SK-N-SH treated with all-trans-retinoic acid at 6 μM for 48 hours (cell line): Measurements from ENCODE around the gene CYP3A7.

Experiments used
- ATAC-seq: fragments of 200-7000 bp; cut with Tn5 transposase; 3 replicates; pipeline ENCODE4 v1.9.1; 2020; ENCODE audit warnings: mild to moderate bottlenecking, moderate library complexity
- ARNTL ChIP-seq: fragments of 450-650 bp; formaldehyde crosslinking; IDR thresholded peaks from 2 replicates; pipeline ENCODE4 v1.5.0; 2020; ENCODE audit warnings: low read depth, mild to moderate bottlenecking, moderate library complexity, borderline replicate concordance
- BACH2 ChIP-seq: fragments of 250-450 bp; sonication (Bioruptor Pico); IDR thresholded peaks from 2 replicates; pipeline ENCODE4 v1.9.0; 2021; ENCODE audit warnings: mild to moderate bottlenecking, borderline replicate concordance
- CSDC2 ChIP-seq: fragments of 250-450 bp; sonication (Bioruptor Pico); IDR thresholded peaks from 2 replicates; pipeline ENCODE4 v1.5.0; 2020; ENCODE audit warnings: mild to moderate bottlenecking, moderate library complexity
- ESRRG ChIP-seq: fragments of 250-450 bp; sonication (Bioruptor Pico); IDR thresholded peaks from 2 replicates; pipeline ENCODE4 v1.6.1; 2021; ENCODE audit warnings: mild to moderate bottlenecking
- GLIS3 ChIP-seq: fragments of 250-450 bp; sonication (Bioruptor Pico); IDR thresholded peaks from 2 replicates; pipeline ENCODE4 v1.5.0; 2020; ENCODE audit warnings: mild to moderate bottlenecking, moderate library complexity
- ISL1 ChIP-seq: fragments of 250-450 bp; sonication (Bioruptor Pico); IDR thresholded peaks from 2 replicates; pipeline ENCODE4 v2.1.2; 2022; ENCODE audit warnings: mild to moderate bottlenecking, moderate library complexity
- OSR1 ChIP-seq: fragments of 250-450 bp; sonication (Bioruptor Pico); IDR thresholded peaks from 2 replicates; pipeline ENCODE4 v1.8.0; 2022; ENCODE audit warnings: moderate library complexity, mild to moderate bottlenecking, inconsistent platforms
- SNAI2 ChIP-seq: fragments of 250-450 bp; sonication (Bioruptor Pico); IDR thresholded peaks from 2 replicates; pipeline ENCODE4 v1.5.0; 2020; ENCODE audit warnings: mild to moderate bottlenecking, moderate library complexity
- TCF4 ChIP-seq: fragments of 250-450 bp; sonication (Bioruptor Pico); IDR thresholded peaks from 2 replicates; pipeline ENCODE4 v1.8.0; 2021; ENCODE audit warnings: mild to moderate bottlenecking, moderate library complexity, borderline replicate concordance
- TOX ChIP-seq: fragments of 250-450 bp; sonication (Bioruptor Pico); IDR thresholded peaks from 2 replicates; pipeline ENCODE4 v1.8.0; 2021; ENCODE audit warnings: mild to moderate bottlenecking, moderate library complexity, borderline replicate concordance
- ZC3H10 ChIP-seq: fragments of 250-450 bp; sonication (Bioruptor Pico); IDR thresholded peaks from 2 replicates; pipeline ENCODE4 v1.5.1; 2021; ENCODE audit warnings: mild to moderate bottlenecking, moderate library complexity
- ZFP3 ChIP-seq: fragments of 250-450 bp; sonication (Bioruptor Pico); IDR thresholded peaks from 2 replicates; pipeline ENCODE4 v1.5.0; 2020; ENCODE audit warnings: mild to moderate bottlenecking, moderate library complexity
- ZNF565 ChIP-seq: fragments of 450-650 bp; formaldehyde crosslinking; conservative IDR thresholded peaks from 2 replicates; pipeline ENCODE4 v1.5.0; 2020; ENCODE audit warnings: low read depth, mild to moderate bottlenecking, moderate library complexity
- ZNF70 ChIP-seq: fragments of 450-650 bp; formaldehyde crosslinking; IDR thresholded peaks from 2 replicates; pipeline ENCODE4 v1.5.0; 2020; ENCODE audit warnings: mild to moderate bottlenecking, moderate library complexity
- ZNF8 ChIP-seq: fragments of 450-650 bp; formaldehyde crosslinking; IDR thresholded peaks from 2 replicates; pipeline ENCODE4 v1.5.0; 2020; ENCODE audit warnings: mild to moderate bottlenecking, moderate library complexity
- TF ChIP-seq, protein P1 (sequence below): fragments of 250-450 bp; sonication (Bioruptor Pico); IDR thresholded peaks from 2 replicates; pipeline ENCODE4 v1.8.0; 2020; ENCODE audit warnings: mild to moderate bottlenecking, moderate library complexity, borderline replicate concordance
- TF ChIP-seq, protein P2 (sequence below): fragments of 250-450 bp; sonication (Bioruptor Pico); IDR thresholded peaks from 2 replicates; pipeline ENCODE4 v1.8.0; 2021; ENCODE audit warnings: low read depth, mild to moderate bottlenecking, moderate library complexity, borderline replicate concordance
- TF ChIP-seq, protein P3 (sequence below): fragments of 250-450 bp; sonication (Bioruptor Pico); IDR thresholded peaks from 2 replicates; pipeline ENCODE4 v1.5.0; 2020; ENCODE audit warnings: mild to moderate bottlenecking, moderate library complexity

CYP3A7 gene

DNA sequence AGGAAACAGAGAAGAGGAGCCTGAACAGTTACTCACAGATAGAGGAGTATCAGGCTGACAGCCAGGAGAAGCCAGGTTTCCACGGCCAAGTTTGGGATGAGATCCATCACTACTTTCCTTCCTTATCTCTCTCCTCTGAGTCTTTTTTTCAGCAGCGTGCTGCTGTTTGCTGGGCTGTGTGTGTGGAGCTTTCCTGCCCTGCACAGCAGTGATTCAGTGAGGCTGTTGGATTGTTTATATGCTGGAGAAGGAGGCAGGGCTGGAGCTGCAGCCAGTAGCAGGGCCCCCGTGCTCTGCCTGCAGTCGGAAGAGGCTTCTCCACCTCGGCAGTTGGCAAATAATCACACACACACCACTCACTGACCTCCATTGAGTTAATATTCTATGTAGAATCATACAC, at the start of gene CYP3A7:
TSS of gene CYP3A7 (minus strand) at position 210 of the 400 bp plus-strand sequence. CDS start at position 107, 103 bp downstream.
- ATAC-seq = no peak
- TF ChIP-seq, protein P1, sequence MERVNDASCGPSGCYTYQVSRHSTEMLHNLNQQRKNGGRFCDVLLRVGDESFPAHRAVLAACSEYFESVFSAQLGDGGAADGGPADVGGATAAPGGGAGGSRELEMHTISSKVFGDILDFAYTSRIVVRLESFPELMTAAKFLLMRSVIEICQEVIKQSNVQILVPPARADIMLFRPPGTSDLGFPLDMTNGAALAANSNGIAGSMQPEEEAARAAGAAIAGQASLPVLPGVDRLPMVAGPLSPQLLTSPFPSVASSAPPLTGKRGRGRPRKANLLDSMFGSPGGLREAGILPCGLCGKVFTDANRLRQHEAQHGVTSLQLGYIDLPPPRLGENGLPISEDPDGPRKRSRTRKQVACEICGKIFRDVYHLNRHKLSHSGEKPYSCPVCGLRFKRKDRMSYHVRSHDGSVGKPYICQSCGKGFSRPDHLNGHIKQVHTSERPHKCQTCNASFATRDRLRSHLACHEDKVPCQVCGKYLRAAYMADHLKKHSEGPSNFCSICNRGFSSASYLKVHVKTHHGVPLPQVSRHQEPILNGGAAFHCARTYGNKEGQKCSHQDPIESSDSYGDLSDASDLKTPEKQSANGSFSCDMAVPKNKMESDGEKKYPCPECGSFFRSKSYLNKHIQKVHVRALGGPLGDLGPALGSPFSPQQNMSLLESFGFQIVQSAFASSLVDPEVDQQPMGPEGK (CRISPR knock-in tag) = no peak
- TF ChIP-seq TOX (CRISPR knock-in tag) = no peak
- no peak for TF ChIP-seq ZFP3 (CRISPR knock-in tag)
- TF ChIP-seq ISL1 (CRISPR knock-in tag) = no peak
- TF ChIP-seq ZNF8 = no peak
- no peak for TF ChIP-seq ZNF70 (CRISPR knock-in tag)
- no peak for TF ChIP-seq ZC3H10 (CRISPR knock-in tag)
- TF ChIP-seq, protein P2, sequence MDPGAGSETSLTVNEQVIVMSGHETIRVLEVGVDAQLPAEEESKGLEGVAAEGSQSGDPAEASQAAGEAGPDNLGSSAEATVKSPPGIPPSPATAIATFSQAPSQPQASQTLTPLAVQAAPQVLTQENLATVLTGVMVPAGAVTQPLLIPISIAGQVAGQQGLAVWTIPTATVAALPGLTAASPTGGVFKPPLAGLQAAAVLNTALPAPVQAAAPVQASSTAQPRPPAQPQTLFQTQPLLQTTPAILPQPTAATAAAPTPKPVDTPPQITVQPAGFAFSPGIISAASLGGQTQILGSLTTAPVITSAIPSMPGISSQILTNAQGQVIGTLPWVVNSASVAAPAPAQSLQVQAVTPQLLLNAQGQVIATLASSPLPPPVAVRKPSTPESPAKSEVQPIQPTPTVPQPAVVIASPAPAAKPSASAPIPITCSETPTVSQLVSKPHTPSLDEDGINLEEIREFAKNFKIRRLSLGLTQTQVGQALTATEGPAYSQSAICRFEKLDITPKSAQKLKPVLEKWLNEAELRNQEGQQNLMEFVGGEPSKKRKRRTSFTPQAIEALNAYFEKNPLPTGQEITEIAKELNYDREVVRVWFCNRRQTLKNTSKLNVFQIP (CRISPR knock-in tag) = no peak
- TF ChIP-seq TCF4 (CRISPR knock-in tag) = no peak
- no peak for TF ChIP-seq BACH2
- no peak for TF ChIP-seq ZNF565 (CRISPR knock-in tag)
- no peak for TF ChIP-seq CSDC2 (CRISPR knock-in tag)
- TF ChIP-seq ESRRG (CRISPR knock-in tag) = no peak
- TF ChIP-seq ARNTL = no peak
- TF ChIP-seq OSR1 = no peak
- TF ChIP-seq, protein P3, sequence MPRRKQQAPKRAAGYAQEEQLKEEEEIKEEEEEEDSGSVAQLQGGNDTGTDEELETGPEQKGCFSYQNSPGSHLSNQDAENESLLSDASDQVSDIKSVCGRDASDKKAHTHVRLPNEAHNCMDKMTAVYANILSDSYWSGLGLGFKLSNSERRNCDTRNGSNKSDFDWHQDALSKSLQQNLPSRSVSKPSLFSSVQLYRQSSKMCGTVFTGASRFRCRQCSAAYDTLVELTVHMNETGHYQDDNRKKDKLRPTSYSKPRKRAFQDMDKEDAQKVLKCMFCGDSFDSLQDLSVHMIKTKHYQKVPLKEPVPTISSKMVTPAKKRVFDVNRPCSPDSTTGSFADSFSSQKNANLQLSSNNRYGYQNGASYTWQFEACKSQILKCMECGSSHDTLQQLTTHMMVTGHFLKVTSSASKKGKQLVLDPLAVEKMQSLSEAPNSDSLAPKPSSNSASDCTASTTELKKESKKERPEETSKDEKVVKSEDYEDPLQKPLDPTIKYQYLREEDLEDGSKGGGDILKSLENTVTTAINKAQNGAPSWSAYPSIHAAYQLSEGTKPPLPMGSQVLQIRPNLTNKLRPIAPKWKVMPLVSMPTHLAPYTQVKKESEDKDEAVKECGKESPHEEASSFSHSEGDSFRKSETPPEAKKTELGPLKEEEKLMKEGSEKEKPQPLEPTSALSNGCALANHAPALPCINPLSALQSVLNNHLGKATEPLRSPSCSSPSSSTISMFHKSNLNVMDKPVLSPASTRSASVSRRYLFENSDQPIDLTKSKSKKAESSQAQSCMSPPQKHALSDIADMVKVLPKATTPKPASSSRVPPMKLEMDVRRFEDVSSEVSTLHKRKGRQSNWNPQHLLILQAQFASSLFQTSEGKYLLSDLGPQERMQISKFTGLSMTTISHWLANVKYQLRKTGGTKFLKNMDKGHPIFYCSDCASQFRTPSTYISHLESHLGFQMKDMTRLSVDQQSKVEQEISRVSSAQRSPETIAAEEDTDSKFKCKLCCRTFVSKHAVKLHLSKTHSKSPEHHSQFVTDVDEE (CRISPR knock-in tag) = no peak
- TF ChIP-seq, all 23 proteins: peak for 0

DNA sequence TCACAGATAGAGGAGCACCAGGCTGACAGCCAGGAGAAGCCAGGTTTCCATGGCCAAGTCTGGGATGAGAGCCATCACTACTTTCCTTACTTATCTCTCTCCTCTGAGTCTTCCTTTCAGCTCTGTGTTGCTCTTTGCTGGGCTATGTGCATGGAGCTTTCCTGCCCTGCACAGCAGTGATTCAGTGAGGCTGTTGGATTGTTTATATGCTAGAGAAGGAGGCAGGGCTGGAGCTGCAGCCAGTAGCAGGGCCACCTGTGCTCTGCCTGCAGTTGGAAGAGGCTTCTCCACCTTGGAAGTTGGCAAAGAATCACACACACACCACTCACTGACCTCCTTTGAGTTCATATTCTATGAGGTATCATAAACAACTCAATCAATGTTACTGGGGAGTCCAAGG, 49.0 kb upstream of the CYP3A7 start, which contains the start of gene CYP3A4:
TSS of gene CYP3A4 (minus strand) at position 178 of the 400 bp plus-strand sequence. CDS start at position 75, 103 bp downstream.
- ATAC-seq = no peak
- TF ChIP-seq ISL1 (CRISPR knock-in tag) (no peak), SNAI2 (CRISPR knock-in tag) (no peak), GLIS3 (CRISPR knock-in tag) (no peak)

DNA sequence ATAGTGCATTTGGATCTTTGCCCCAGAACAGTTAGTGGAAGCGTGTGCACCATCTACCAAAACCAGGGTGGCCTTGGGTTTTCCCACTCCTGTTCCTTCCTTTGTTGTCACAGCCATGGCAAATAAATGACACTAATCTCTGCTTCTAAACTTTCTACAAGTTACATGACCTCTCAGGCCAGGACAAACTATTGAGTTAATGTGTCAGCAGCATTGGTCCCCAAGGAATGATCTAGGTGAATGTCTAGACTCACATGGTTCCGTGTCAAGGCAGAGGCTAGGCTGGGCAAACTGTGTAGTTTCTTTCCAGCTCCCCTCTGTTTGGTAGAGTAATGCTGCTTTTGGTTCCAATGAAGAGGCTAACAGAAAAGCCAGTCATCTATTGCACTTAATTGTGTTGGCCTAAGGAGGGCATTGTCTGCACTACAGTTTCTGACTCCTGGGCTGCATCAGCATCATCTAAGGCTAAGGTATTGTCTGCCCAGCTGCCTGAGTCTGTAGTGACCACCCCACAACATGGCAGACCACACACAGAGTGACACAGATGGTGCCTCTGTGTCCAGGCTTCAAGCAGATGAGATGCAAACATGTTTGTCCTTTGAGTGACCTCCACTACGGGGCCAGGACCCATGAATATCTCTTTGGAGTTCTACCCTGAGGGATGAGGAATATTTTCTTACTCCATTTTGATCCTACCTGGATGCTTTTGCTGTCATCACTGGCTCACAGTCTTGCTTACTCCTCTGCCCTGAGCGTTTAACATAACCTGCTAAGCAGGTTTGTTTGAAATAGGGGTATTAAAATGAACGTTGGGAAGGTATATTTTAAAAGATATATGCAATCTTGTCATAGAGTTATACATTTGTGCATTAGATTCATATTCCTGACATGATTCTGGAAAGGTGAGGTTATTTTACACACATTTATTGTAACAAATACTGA, 47.3 kb upstream of the CYP3A7 start:
- TF ChIP-seq, protein P3 (CRISPR knock-in tag) = no peak
- TF ChIP-seq BACH2 (no peak), GLIS3 (CRISPR knock-in tag) (no peak), SNAI2 (CRISPR knock-in tag) (no peak)
- TF ChIP-seq, protein P1 (CRISPR knock-in tag) = no peak
- ATAC-seq = no peak
